NCI-H1105 (cell line): Measurements from ENCODE around the gene CCDC40.

Experiments used
- DNase-seq: peaks from one replicate; lab custom pipeline; 2025; lab: John Stamatoyannopoulos, UW

Gene CCDC40

GRCh38 chr17:80115159-80115558, 78.7 kb downstream of the CCDC40 start:
- DNase-seq = no peak

GRCh38 chr17:80116276-80116920, 80.0 kb downstream of the CCDC40 start:
- no peak for DNase-seq

- no peak for DNase-seq
Observed at GRCh38 chr17:80116921-80117380, 80.5 kb downstream of the CCDC40 start.

GRCh38 chr17:80117491-80118401, 81.3 kb downstream of the CCDC40 start:
- DNase-seq = no peak

GRCh38 chr17:80118601-80119270, 82.3 kb downstream of the CCDC40 start:
- DNase-seq = no peak

- DNase-seq = no peak
Observed at GRCh38 chr17:80119271-80119791, 82.9 kb downstream of the CCDC40 start.

- DNase-seq = no peak
Observed at GRCh38 chr17:80119839-80120238, 83.4 kb downstream of the CCDC40 start.

GRCh38 chr17:80122026-80122575, 85.7 kb downstream of the CCDC40 start:
- no peak for DNase-seq

- DNase-seq = no peak
Observed at GRCh38 chr17:80122926-80123505, 86.6 kb downstream of the CCDC40 start.

GRCh38 chr17:80123791-80124190, 87.3 kb downstream of the CCDC40 start:
- no peak for DNase-seq

GRCh38 chr17:80124351-80124981, 88.0 kb downstream of the CCDC40 start:
- no peak for DNase-seq

GRCh38 chr17:80125656-80126448, 89.4 kb downstream of the CCDC40 start:
- DNase-seq = no peak

- no peak for DNase-seq
Observed at GRCh38 chr17:80126449-80126715, 89.9 kb downstream of the CCDC40 start.

GRCh38 chr17:80129006-80129565, 92.6 kb downstream of the CCDC40 start:
- DNase-seq = no peak

GRCh38 chr17:80130992-80131391, 94.5 kb downstream of the CCDC40 start:
- no peak for DNase-seq

GRCh38 chr17:80132906-80133625, 96.6 kb downstream of the CCDC40 start:
- no peak for DNase-seq

GRCh38 chr17:80133626-80133970, 97.2 kb downstream of the CCDC40 start:
- no peak for DNase-seq

GRCh38 chr17:80137131-80137530, 100.7 kb downstream of the CCDC40 start:
- no peak for DNase-seq

GRCh38 chr17:80138856-80139426, 102.5 kb downstream of the CCDC40 start:
- no peak for DNase-seq
